ENCODE results near the gene VOPP1.

The VOPP1 gene

DNA sequence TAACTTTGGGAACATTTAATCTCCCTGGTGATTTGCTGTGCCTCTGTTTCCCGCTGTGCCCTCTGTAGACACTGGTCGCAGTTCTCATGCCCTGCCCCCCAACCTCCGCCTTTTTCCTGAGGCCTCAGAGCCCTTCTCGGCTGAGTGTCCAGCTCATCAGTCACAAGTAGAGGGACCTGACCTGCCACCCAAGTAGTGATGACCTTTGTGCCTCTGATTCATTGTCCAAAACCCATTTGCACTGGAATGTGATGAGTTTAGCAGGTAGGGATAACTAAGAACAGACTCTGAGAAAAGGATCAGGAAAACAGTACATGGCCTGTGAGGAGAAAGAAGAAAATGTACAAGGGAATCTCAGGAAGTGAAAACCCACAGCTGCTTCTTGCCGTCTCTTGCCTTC lies 148.4 kb downstream of the VOPP1 start:
- H3K27ac ChIP-seq: no peak overlapping the region
- no peaks in the 10 kb centered on the region for H4K20me1 ChIP-seq (ENCODE audit: insufficient read depth)
- TF ChIP-seq, protein P1, sequence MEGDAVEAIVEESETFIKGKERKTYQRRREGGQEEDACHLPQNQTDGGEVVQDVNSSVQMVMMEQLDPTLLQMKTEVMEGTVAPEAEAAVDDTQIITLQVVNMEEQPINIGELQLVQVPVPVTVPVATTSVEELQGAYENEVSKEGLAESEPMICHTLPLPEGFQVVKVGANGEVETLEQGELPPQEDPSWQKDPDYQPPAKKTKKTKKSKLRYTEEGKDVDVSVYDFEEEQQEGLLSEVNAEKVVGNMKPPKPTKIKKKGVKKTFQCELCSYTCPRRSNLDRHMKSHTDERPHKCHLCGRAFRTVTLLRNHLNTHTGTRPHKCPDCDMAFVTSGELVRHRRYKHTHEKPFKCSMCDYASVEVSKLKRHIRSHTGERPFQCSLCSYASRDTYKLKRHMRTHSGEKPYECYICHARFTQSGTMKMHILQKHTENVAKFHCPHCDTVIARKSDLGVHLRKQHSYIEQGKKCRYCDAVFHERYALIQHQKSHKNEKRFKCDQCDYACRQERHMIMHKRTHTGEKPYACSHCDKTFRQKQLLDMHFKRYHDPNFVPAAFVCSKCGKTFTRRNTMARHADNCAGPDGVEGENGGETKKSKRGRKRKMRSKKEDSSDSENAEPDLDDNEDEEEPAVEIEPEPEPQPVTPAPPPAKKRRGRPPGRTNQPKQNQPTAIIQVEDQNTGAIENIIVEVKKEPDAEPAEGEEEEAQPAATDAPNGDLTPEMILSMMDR (conservative IDR thresholded peaks at IDR 0.05; ENCODE audit: low read depth, low read length): no peak
- no peak overlapping the region for H2AFZ ChIP-seq (ENCODE audit: low read depth)
- no peak overlapping the region for H3K9ac ChIP-seq
- no peaks in the 10 kb centered on the region for H3K36me3 ChIP-seq (ENCODE audit: insufficient read depth)
- no peaks in the 10 kb centered on the region for H3K79me2 ChIP-seq (ENCODE audit: insufficient read depth, low read depth)
- peaks cover 4% of the 10 kb centered on the region for H3K4me1 ChIP-seq (ENCODE audit: low read depth, poor library complexity, severe bottlenecking)
- H3K4me3 ChIP-seq (IDR thresholded peaks at IDR 0.05; ENCODE audit: insufficient read depth, low read depth, low read length): no peak overlapping the region
- no peaks in the 10 kb centered on the region for H3K27me3 ChIP-seq (ENCODE audit: insufficient read depth, low read depth)
- H3K4me2 ChIP-seq: no peak overlapping the region

DNA sequence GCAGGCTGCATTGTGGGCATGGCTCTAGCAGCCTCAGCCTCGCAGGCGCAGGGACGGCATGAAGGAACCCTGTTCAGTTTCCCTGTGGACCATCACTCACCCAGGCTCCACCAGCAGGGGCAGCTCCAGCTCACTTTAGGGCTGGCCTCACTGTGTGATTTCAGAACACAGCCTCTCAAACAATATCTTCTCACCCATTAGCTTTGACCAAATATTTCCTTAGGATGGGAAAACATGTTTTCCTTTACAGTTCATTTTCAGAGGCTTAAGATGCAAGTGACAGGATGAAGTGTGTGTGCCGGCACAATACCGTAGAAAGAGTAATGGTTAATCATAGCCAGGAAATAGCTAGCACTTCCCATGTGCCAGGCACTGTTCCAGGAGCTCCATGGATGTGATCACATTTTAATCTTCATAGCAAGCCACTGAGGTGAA lies 149.0 kb downstream of the VOPP1 start:
- Histone ChIP-seq H3K4me2 (no peak overlapping the region), H4K20me1 (ENCODE audit: insufficient read depth) (no peaks in the 10 kb centered on the region), H3K79me2 (ENCODE audit: insufficient read depth, low read depth) (no peaks in the 10 kb centered on the region), H3K4me1 (ENCODE audit: low read depth, poor library complexity, severe bottlenecking) (peaks cover 4% of the 10 kb centered on the region), H3K27me3 (ENCODE audit: insufficient read depth, low read depth) (no peaks in the 10 kb centered on the region), H3K27ac (no peak overlapping the region), H3K9ac (no peak overlapping the region), H3K36me3 (ENCODE audit: insufficient read depth) (no peaks in the 10 kb centered on the region), H2AFZ (ENCODE audit: low read depth) (no peak overlapping the region), H3K4me3 (IDR thresholded peaks at IDR 0.05; ENCODE audit: insufficient read depth, low read depth, low read length) (no peak overlapping the region)
- TF ChIP-seq, protein P1 (conservative IDR thresholded peaks at IDR 0.05; ENCODE audit: low read depth, low read length): no peak
